ENCODE data around the gene GALNT11. TPM values are rescaled to one million over a fixed set of nuclear protein-coding genes. Genes with fewer than 3 reads are reported as not detected.

The GALNT11 gene
- total RNA-seq, 1 donor: 42.7 TPM

- H3K9me3 ChIP-seq (ENCODE audit: low read depth, low read length): no peaks in the 10 kb centered on the region
Measured at GRCh38 chr7:152106990-152107389, 81.5 kb downstream of the GALNT11 start.

GRCh38 chr7:152107945-152108344, 82.5 kb downstream of the GALNT11 start:
- Histone ChIP-seq H3K27ac (ENCODE audit: low read depth, low read length) (no peak overlapping the region), H3K4me1 (ENCODE audit: insufficient read depth, low read length) (no peaks in the 10 kb centered on the region), H2AFZ (ENCODE audit: low read length) (no peak overlapping the region), H4K20me1 (ENCODE audit: insufficient read depth, low read length) (no peaks in the 10 kb centered on the region), H3K4me3 (ENCODE audit: insufficient read depth, low read length) (no peak overlapping the region), H3K36me3 (ENCODE audit: insufficient read depth, low read length) (peaks cover 13% of the 10 kb centered on the region), H3K79me2 (ENCODE audit: insufficient read depth, low read length) (no peaks in the 10 kb centered on the region), H3K9me3 (ENCODE audit: low read depth, low read length) (no peaks in the 10 kb centered on the region), H3K4me2 (ENCODE audit: insufficient read depth, low read length) (no peak overlapping the region), H3K27me3 (ENCODE audit: insufficient read depth, low read length) (no peaks in the 10 kb centered on the region)
- DNase-seq (ENCODE audit: insufficient read length, low spot score, missing footprints): no peak
- no peak for TF ChIP-seq CTCF (IDR thresholded peaks at IDR 0.05; ENCODE audit: extremely low read depth, low read depth, low read length)

More at GRCh38 chr7:152106990-152107389, 81.5 kb downstream of the GALNT11 start:
- Histone ChIP-seq H3K4me1 (ENCODE audit: insufficient read depth, low read length) (no peaks in the 10 kb centered on the region), H3K79me2 (ENCODE audit: insufficient read depth, low read length) (no peaks in the 10 kb centered on the region), H2AFZ (ENCODE audit: low read length) (no peak overlapping the region), H3K4me3 (ENCODE audit: insufficient read depth, low read length) (no peak overlapping the region), H4K20me1 (ENCODE audit: insufficient read depth, low read length) (no peaks in the 10 kb centered on the region), H3K27ac (ENCODE audit: low read depth, low read length) (no peak overlapping the region), H3K4me2 (ENCODE audit: insufficient read depth, low read length) (no peak overlapping the region), H3K27me3 (ENCODE audit: insufficient read depth, low read length) (no peaks in the 10 kb centered on the region), H3K36me3 (ENCODE audit: insufficient read depth, low read length) (peaks cover 13% of the 10 kb centered on the region)
- no peak for TF ChIP-seq CTCF (IDR thresholded peaks at IDR 0.05; ENCODE audit: extremely low read depth, low read depth, low read length)
- DNase-seq (ENCODE audit: insufficient read length, low spot score, missing footprints): no peak

GRCh38 chr7:152108359-152108758, 82.9 kb downstream of the GALNT11 start:
- Histone ChIP-seq H4K20me1 (ENCODE audit: insufficient read depth, low read length) (no peaks in the 10 kb centered on the region), H3K9me3 (ENCODE audit: low read depth, low read length) (no peaks in the 10 kb centered on the region), H3K79me2 (ENCODE audit: insufficient read depth, low read length) (no peaks in the 10 kb centered on the region), H3K4me3 (ENCODE audit: insufficient read depth, low read length) (no peak overlapping the region), H3K27me3 (ENCODE audit: insufficient read depth, low read length) (no peaks in the 10 kb centered on the region), H2AFZ (ENCODE audit: low read length) (no peak overlapping the region), H3K36me3 (ENCODE audit: insufficient read depth, low read length) (peaks cover 9% of the 10 kb centered on the region), H3K4me2 (ENCODE audit: insufficient read depth, low read length) (no peak overlapping the region), H3K27ac (ENCODE audit: low read depth, low read length) (no peak overlapping the region), H3K4me1 (ENCODE audit: insufficient read depth, low read length) (no peaks in the 10 kb centered on the region)
- TF ChIP-seq CTCF (IDR thresholded peaks at IDR 0.05; ENCODE audit: extremely low read depth, low read depth, low read length): no peak
- no peak for DNase-seq (ENCODE audit: insufficient read length, low spot score, missing footprints)

- DNase-seq (ENCODE audit: insufficient read length, low spot score, missing footprints): no peak
- no peaks in the 10 kb centered on the region for H4K20me1 ChIP-seq (ENCODE audit: insufficient read depth, low read length)
- H3K27me3 ChIP-seq (ENCODE audit: insufficient read depth, low read length): no peaks in the 10 kb centered on the region
- H2AFZ ChIP-seq (ENCODE audit: low read length): no peak overlapping the region
- no peaks in the 10 kb centered on the region for H3K9me3 ChIP-seq (ENCODE audit: low read depth, low read length)
- peaks cover 28% of the 10 kb centered on the region for H3K36me3 ChIP-seq (ENCODE audit: insufficient read depth, low read length)
- no peak overlapping the region for H3K27ac ChIP-seq (ENCODE audit: low read depth, low read length)
- no peak overlapping the region for H3K4me2 ChIP-seq (ENCODE audit: insufficient read depth, low read length)
- H3K4me3 ChIP-seq (ENCODE audit: insufficient read depth, low read length): no peak overlapping the region
- no peaks in the 10 kb centered on the region for H3K79me2 ChIP-seq (ENCODE audit: insufficient read depth, low read length)
- TF ChIP-seq CTCF (IDR thresholded peaks at IDR 0.05; ENCODE audit: extremely low read depth, low read depth, low read length): no peak
- no peaks in the 10 kb centered on the region for H3K4me1 ChIP-seq (ENCODE audit: insufficient read depth, low read length)
Measured at GRCh38 chr7:152112829-152113228, 87.4 kb downstream of the GALNT11 start.
